ENCODE results near the gene KDM5A. TPM values are rescaled to one million over a fixed set of nuclear protein-coding genes. Genes with fewer than 3 reads are reported as not detected.
A peak's percentile ranks its signal among the peaks of the same experiment; 100 is the strongest.
"Not testable (repeated sequence)": the region's sequence is repeated elsewhere in the genome, so short reads cannot be mapped to it uniquely, and the experiment has no call there.

Gene KDM5A
- 75.2 TPM for total RNA-seq

DNA sequence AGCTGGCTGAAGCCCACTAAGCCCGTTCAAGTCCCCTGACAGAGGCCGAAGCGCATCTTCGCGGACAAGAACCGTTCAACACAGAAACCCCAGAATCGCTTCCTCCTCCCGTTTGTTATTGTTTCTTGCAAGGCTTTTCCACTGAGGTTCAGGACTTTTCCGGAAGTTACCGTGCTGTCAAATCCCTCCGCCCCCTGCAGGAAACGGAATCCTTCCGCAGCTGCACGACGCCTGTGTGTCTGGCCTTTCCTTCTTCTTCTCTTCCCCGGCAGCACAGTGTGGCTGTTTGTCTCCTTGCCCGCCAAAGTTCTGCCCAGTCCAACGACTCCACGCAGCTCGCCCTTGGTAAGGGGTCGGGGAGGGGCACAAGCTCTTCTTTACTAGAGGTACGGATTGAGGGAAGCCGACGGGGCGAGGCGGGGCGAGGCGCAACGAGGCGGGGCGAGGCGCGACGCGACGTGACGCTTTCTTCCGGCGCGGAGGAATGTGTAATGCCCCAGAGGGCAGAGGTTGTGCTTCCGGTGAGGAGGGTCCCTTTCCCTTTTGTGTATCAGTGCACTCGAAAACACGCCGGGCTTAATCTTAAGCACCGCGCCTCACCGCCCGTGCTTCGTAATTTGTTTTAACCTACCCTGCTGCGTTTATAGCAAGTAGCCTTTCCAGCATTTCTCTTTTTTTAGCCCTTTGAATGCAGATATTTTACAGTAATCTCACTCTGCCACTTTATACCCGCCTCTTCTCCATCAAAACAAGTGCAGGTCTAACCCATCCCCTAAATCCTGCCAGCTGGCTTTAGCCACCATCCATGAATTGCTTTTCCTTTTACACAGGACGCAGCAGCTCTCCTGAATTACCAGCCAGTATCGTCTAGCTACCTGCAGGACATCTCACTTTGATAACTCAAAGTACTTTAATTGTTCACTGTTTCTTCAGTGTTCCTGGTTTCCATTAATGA lies at the start of gene KDM5A:
Gene KDM5A, minus strand, starts transcription at position 179 of the 955 bp plus-strand sequence. CDS start 229 bp downstream, outside the sequence.
- DNase-seq (ENCODE audit: low spot score): peak; percentile 91

DNA sequence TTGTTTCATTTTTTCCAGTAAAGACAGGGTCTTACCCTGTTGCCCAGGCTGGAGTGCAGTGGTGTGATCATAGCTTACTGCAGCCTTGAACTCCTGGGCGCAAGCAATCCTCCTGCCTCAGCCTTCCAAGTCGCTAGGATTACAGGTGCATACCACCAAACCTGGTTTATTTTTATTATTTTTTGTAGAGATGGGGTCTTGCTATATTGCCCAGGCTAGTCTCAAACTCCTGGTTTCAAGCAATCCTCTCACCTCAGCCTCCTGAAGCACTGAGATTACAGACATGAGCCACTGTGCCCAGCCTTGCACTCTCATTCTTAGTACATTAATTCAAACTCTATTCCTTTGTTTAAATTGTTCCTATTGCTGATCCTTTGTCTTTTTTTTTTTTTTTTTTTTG lies 46.6 kb upstream of the KDM5A start:
- not testable (repeated sequence) for DNase-seq (ENCODE audit: low spot score)

DNA sequence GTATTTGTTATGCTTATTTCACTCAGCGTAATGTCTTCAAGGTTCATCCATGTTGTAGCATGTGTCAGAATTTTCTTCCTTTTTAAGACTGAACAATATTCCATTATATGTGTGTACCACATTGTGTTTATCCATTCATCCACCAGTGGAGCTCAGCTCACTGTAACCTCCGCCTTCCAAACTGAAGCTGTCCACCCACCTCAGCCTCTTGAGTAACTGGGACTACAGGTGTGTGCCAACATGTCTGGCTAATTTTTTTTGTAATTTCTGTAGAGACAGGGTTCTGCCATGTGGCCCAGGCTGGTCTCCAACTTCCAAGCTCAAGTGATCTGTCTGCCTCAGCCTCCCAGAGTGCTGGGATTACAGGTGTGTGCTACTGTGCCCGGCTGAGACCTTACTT lies 33.4 kb upstream of the KDM5A start:
- no peak for DNase-seq (ENCODE audit: low spot score)

DNA sequence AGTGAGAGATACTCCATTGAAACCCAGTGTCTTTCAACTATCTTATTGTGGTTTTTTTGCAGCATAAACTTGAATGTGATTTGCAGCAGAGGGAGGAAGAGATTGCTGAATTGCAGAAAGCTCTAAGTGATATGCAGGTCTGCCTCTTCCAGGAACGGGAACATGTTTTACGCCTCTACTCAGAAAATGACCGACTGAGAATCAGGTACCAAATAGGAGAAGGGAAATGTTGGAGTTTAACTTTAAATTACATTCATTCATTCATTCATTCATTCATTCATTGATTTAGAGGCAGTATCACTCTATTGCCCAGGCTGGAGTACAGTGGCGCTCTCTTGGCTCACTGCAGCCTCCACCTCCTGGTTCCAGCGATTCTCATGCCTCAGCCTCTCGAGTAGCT lies 29.3 kb upstream of the KDM5A start:
- no peak for DNase-seq (ENCODE audit: low spot score)

DNA sequence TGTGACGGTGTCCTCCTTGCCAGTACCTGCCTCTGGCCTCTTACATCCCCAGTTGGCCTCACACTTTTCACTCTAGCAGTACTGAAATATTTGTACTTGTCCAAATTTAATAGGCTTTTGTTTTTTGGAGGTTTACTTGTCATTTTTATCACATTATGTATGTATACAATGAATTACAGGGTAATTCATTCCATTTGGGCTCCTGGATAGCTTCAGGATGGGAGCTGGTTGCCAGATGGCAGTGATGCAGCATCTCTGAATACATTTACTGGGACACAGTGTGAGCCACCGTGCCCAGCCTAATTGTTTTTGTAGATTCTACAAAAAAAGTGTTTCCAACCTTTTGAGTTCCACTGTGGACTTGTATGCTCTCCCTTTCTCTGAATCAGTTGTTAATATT lies 25.7 kb upstream of the KDM5A start:
- no peak for DNase-seq (ENCODE audit: low spot score)

DNA sequence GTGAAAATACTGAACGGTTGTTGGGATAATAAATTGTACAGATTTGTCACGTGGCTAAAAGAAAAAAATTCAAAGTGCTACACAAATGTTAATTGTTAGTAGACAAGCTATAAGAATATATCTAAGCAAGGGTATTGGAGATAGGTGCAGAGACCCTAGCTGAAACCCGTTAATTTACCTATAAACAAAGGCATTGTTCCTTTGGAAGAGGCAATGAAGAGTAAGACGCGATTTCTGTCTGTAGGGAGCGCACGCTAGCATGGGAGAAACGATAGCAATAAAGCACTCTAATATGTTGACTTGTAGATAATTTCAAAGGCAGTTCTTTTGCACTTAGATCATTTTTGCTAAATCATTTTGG lies 12.9 kb upstream of the KDM5A start:
- DNase-seq (ENCODE audit: low spot score): no peak

DNA sequence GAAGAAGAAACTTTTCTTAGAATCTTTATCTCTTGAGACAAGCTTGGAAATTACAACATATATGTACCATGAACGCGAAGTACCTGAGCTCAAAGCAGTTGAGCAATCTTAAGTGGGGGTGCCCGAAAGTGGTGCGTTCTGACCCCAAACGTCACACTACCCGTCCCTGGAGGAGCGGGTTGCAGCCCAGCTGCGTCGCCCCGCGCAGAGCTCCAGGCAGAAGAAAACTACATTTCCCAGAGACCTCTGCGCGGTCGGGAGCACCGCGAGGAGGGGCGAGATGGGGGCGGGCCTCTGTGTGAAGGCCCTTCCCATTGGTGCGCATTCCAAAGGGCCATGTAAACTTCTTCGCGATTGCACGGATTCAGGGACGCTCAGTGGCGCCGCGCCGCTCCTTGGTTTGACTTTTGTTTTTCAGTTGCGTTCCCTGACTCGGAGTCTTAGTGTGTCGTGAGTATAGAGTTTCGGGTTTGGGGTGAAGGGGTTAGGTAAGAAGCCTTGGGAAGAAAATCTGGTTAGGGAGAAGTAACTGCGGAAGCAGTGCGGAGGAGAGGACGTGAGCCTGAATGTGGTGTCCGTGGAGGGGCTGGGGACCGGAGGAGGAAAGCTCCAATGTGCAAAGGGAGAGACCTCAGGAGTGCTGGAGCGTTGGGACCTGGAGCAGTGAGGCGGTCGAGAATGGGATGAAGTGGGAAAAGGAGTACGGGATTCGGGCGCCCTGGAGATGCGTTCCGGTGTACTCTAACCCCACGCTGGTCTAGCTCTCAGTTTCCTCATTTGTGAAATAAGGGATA lies 12.3 kb upstream of the KDM5A start, which contains the start of gene CCDC77:
Gene CCDC77, plus strand, starts transcription at position 410 of the 794 bp plus-strand sequence. CDS start 7,740 bp downstream, outside the sequence.
- peak; percentile 95 for DNase-seq (ENCODE audit: low spot score)

DNA sequence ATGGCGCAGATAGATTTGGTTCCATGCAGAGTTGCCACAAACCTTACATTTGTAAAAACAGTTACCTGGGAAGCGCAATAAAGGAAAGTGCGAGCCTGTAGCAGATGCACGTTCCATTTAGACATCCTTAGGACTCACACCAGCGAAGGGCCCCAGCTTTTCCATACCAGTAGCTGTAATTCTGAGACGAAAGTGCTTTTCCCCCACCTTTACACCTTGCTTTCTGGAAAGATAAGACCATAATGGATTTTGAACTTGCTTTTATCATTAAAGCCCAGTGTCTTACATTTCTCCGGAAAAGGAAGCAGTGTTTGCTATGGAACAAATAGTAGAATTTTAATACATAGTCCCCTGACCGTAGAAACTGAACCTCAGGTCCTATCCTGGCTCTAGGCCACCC lies 11.7 kb upstream of the KDM5A start:
- no peak for DNase-seq (ENCODE audit: low spot score)

DNA sequence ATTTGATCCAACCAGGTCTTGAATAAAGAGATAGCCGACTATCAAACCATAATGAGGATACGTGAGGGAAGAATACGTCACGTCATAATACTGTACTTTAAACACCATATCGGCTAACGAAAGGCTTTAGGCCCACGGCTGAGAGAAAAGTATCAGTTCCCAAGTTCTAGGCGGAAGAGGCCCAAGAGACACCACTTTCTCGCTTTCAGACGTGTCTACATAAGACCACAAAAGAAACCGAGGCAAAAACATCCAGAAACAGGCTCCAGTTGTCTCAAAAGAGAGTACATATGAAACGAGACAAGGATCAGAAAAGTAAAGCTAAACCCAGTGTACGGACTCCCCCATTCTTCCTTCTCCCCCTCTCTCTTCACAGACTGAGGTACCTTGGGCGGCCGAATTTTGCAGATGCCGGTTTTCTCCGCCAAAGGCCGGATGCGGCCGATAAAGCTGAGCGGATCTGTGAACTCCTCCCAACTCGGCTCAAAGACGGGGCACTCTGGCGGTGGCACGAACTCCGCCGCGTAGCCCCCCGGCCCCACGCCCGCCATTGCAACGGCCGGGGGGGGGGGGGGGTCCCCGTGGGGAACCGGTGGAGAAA lies 479 bp downstream of the KDM5A start:
- DNase-seq (ENCODE audit: low spot score): peak; percentile 18

DNA sequence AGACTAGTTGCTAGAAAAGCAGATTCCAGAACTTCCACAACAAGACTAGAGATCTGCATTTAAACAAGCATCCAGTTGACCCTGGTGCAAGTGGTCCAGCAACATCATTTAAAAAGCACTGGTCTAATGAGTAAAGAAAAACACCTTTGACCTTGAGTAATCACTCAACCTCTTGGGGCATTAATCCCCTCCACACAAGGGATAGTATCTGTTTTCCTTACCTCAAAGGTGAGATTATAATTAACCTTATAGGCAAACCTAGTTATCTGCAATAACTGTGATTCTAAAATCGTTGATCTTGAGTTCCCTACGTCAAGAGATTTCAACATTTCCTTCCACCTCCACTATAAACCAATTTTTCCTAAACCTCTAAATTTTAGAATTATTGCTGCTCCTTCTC lies 1.1 kb downstream of the KDM5A start:
- DNase-seq (ENCODE audit: low spot score): no peak

DNA sequence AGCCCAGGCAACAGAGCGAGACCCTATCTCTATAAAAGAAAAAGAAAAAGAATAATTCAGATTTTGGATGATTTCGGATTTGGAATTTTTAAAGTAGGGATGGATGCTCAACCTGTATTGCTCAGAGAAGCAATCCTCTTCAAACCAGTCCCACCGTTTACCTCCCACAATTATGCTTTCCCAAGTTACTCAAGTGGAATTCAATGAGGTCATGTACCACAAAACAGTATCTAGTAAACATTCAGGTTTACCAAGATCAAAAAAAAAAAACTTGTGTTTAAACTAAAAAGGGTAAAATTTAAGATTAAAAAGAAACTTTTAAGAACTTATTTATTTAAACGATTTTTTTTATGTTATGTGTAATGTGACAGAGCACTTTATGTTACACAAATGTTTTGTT lies 2.5 kb downstream of the KDM5A start:
- DNase-seq (ENCODE audit: low spot score): no peak

DNA sequence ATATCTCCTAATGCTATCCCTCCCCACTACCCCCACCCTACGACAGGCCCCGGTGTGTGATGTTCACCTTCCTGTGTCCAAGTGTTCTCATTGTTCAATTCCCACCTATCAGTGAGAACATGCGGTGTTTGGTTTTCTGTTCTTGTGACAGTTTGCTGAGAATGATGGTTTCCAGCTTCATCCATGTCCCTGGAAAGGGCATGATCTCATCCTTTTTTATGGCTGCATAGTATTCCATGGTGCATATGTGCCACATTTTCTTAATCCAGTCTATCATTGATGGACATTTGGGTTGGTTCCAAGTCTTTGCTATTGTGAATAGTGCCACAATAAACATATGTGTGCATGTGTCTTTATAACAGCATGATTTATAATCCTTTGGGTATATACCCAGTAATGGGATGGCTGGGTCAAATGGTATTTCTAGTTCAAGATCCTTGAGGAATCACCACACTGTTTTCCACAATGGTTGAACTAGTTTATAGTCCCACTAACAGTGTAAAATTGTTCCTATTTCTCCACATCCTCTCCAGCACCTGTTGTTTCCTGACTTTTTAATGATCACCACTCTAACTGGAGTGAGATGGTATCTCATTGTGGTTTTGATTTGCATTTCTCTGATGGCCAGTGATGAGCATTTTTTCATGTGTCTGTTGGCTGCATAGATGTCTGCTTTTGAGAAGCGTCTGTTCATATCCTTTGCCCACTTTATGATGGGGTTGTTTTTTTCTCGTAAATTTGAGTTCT lies 18.2 kb downstream of the KDM5A start:
- not testable (repeated sequence) for DNase-seq (ENCODE audit: low spot score)

DNA sequence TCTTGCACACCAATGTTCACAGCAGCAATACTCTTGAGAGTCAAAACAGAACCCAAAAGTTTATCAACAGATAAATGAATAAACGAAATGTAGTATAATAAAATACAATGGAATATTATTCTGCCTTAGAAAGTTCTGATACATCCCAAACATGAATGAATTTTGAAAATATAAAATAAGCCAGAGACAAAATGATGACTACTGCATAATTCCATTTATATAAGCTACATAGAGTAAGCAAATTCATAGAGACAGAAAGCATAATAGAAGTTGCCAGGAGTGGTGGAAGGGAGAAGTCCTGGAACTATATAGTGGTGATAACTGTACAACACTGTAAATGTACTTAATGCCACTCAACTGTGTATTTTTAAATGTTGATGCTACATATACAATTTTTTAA lies 21.1 kb downstream of the KDM5A start:
- no peak for DNase-seq (ENCODE audit: low spot score)

DNA sequence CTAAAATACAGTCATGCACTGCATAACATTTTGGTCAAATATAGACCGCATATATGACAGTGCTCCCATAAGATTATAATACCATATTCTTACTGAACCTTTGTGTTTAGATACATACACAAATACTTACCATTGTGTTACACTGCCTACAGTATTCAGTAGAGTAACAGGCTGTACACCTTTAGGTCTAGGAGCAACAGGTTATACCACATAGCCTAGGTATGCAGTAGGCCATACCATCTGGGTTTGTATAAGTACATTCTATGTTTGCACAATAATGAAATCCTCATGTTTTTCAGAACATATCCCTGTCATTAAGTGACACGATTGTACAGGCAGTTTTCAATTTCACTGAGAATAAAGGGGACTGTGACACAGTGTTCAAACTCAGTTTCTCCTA lies 22.3 kb downstream of the KDM5A start:
- no peak for DNase-seq (ENCODE audit: low spot score)

DNA sequence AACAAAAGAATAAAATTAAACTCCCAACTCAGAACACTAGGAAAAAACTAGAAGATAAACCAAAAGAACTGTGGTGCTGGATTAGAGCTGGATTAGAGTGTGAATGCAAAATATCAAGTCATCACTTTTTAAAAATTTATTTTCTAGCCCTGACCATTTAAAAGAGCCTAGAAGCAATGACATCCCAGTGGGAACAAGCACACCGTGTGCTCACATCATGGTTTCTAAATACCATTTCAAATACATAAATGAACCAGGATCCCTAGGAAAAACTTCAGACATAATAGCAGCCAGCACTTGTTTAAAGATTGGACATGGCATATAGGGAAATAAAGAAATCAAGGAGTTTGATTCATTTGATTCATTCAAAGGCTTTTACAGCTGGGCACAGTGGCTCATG lies 30.0 kb downstream of the KDM5A start:
- no peak for DNase-seq (ENCODE audit: low spot score)

DNA sequence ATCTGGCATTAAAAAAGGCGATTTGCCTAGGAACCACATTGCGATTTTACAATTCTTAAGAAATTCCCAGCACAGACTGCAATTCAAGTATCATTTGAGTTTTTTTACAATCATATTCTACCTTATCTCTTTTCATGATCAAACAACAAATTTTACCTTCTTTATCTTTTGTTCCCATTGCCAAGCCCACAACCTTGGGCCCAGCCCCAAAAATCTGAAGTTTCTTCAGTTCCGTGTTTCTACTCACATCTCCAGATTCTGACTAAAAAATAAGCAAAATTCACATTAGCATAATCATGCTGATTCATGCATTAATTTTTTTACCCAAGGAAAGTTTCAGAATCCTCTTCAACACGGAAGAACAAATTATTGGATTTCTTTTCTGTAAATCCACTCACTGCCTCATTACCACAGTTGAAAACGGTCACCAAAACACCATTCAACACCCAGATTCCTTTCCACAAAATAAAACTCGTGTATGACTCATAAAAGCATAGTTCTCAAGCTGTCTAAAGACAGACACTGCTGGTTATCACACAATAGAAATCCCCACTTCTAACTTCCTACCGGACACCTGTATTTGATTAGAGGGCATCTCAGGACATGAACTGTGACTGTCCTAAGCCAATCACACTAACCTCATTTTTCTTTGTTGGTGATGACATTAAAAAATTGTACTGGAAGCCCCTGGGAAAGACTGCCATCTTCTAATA lies 32.7 kb downstream of the KDM5A start:
- DNase-seq (ENCODE audit: low spot score): no peak

DNA sequence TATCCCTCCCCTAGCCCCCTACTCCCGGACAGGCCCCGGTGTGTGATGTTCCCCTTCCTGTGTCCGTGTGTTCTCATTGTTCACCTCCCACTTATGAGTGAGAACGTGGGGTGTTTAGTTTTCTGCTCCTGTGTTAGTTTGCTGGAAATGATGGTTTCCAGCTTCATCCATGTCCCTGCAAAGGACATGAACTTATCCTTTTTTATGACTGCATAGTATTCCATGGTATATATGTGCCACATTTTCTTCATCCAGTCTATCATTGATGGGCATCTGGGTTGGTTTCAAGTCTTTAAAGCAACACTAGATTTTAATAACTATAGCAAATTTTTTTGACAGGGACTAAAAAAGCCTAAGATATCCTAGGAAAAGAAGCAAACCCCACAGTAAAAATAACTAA lies 37.9 kb downstream of the KDM5A start:
- not testable (repeated sequence) for DNase-seq (ENCODE audit: low spot score)

DNA sequence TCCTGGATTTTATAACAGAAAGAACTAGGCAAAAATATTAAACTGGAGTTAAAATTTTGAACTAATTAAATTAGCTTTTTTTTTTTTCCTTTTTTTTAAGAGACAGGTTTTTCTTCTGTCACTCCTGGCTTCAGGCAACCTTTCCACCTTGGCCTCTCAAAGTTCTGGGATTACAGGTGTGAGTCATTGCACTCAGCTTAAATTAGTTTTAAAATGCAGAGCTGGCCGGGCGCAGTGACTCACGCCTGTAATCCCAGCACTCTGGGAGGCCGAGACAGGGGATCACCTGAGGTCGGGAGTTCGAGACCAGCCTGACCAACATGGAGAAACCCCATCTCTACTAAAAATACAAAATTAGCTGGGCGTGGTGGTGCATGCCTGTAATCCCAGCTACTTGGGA lies 39.5 kb downstream of the KDM5A start:
- not testable (repeated sequence) for DNase-seq (ENCODE audit: low spot score)

DNA sequence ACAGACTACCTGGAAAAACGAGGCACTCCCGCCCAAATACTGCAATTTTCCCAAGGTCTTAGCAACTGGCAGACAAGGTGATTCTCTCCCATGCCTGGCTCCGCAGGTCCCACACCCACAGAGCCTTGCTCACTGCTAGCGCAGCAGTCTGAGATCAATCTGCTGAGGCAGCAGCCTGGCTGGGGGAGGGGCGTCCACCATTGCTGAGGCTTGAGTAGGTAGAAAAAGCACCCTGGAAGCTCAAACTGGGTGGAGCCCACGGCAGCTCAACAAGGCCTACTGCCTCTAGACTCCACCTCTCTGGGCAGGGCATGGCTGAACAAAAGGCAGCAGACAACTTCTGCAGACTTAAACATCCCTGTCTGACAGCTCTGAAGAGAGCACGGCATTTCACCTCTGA lies 46.1 kb downstream of the KDM5A start:
- not testable (repeated sequence) for DNase-seq (ENCODE audit: low spot score)

DNA sequence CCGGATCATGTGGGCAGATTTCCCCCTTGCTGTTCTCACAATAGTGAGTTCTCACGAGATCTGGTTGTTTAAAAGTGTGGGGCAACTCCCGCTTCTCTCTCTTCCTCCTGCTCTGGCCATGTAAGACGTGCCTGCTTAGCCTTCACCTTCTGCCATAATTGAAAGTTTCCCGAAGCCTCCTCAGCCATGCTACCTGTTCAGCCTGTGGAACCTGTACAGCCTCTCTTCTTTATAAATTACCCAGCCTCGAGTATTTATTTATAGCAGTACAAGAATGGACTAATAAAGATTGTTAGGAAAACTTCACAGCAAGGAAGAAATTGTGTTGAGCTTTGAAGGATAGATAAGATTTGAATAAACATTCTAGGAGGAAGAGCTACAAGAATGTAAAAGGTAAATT lies 52.1 kb downstream of the KDM5A start:
- no peak for DNase-seq (ENCODE audit: low spot score)

DNA sequence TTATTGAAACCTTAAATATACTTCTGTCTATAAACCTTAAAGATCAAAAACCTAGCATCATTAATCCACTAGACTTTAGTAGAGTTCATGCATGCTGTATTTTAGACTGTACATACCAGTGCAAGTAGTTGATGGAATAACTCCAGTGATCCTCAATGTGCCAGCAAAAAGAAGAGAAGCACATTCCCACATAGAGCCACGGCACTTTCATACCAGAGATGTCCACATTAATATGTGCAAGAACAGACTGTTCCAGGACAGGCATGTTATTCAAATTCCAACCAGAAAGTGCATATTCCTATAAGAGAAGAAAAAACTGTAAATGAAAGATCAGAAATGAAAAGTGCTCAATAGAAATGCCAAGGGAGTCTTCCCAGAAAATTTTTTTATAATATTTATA lies 55.0 kb downstream of the KDM5A start:
- no peak for DNase-seq (ENCODE audit: low spot score)
